ENCODE measurements around the gene KRT1.

Gene KRT1

DNA sequence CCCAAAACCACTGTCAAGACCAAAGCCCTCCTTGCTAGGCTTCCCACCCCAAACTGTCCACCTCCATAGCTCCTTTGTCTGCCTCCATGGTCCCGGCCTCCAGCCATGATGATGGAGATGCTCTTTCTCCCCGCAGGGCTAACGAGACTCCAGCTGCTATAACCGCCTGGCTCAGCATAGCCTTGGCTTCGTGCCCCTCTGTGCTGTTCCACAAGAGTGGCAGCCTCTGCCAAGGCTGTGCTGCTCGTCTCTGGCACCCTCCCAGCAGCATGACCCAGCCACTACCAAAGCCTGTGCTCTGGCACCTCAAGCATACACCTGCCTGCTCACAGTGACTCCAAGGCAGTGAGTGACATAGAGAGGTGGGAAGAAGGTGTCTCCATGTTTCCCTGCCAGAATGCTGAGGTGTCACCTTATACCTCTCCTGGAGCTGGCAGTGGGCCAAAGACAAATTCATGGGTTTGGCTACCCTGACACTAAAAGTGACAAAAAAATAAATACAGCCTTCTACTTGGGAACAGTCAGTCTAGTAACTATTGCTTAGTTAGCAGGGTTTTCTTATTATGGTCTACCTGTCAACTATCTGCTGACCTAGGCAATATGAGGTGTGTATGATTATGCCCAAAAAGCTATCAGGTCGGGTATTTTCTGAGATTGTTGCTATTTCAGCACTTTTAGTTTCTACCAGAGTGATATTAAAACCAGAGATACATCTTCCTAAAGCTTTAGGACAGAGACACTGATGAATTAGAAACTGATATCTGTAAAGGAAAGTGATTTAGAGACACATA, 45.7 kb downstream of the KRT1 start:
- DNase-seq (ENCODE audit: low read depth) = no peak

DNA sequence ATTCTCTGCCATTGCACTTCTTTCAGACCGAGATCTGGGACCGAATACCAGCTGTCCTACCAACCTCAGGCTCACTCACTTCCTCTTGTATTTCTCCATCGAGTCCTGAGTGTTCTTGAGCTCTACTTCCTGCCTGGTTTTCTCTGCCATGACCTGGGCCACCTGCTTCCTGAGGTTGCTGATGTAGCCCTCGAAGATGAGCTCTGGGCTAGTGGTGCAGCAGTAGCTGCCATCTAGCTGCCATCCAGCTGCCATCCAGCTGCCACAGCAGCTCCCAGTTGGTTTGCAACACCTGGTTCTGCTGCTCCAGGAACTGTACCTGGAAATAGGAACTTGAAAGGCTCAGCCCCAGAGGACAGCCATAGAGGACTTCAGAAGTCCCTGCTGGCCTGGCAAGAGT, 46.8 kb downstream of the KRT1 start:
- DNase-seq (ENCODE audit: low read depth) = no peak

- DNase-seq (ENCODE audit: low read depth) = no peak
Measured at GRCh38 chr12:52632656-52633055, 47.6 kb downstream of the KRT1 start.

DNA sequence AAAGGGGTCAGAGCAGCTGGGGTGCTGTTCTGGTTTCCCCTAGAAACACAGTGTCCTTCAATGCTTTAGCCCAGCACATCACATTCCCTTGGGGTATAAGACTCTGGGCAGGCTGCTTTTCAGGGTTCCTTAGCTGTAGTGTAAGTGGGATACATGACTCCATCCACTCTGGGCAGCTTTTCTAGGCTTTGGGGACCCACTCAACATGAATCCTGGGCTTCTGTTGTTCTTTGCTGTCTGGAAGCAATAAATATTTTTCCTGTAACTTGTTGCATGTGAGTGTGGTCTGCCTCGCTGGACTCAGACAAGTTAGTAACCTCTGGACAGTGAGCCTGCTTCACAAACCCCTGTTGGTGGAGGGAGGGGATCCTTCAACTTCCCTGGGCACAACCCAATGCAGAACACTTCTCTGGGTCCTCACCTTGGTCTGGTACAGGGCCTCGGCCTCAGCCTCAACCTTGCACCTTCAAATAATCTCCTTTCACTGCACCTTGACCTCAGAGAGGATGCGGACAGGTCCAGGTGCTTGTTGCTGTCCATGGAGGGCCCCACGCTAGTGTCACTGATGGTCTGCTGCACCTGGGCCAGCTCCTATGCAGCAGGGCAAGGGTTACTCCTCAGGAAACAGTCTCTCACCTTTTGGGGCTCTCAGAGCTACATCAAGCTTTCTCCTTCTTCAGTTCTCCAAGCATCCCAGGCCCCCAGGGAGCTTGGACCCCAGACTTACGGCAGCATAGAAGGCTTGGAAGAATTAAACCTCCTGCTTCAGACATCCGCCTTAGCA, 48.3 kb downstream of the KRT1 start:
- no peak for DNase-seq (ENCODE audit: low read depth)

DNA sequence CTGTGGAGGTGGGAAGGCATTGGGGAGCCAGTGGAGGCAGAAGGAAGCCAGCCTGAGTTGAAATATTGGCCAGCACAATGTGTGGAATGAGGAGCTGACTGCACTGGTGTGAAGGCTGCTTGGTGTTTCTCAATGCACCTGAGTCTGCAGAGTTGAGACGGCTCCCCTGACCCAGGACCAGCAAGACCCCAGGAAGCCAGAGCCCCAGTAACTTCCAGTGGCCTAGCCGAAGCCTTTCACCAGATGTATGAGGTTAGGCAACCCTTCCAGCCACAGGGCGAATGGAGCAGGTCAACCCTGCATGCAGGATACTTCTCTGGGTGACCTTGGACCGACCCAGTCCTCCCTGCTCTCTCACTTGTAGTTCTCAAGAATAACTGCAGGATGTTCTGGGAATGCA, 48.9 kb downstream of the KRT1 start:
- no peak for DNase-seq (ENCODE audit: low read depth)

- no peak for DNase-seq (ENCODE audit: low read depth)
Measured at GRCh38 chr12:52630599-52631200, 49.5 kb downstream of the KRT1 start.

GRCh38 chr12:52630008-52630500, 50.2 kb downstream of the KRT1 start:
- no peak for DNase-seq (ENCODE audit: low read depth)

DNA sequence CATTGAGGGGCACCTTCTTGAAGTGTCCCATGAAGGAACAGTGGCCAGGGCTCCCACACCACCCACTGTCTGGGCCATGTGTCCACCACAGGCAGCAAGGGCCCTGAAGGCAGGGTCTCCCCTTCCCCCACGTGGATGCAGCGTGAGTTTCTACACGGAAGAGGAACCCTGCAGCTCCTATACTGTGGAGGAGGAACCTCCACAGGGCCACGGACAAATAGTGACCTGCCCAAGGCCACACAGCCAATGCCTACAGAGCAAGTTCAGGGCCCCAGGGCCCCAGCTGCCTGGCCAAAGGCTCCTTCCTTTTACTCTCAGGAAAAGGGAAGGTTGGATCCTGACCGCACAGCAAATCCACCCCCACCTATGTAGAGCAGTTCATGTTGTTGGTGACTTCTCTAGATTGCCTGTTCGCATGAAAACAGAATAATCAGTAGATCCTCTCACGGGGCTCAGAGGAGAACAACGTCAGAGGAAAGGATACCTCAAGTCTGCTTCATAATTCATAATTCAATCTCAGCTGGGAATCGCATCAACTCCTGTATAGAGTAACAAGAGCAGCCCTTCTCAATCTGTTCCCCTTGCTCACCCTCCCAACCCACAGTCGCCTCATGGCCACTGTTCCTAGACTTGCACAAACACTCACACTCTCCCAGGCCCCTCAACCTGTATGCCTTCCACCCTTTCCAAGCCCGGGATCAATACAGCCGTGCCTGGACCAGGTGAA, 50.8 kb downstream of the KRT1 start:
- DNase-seq (ENCODE audit: low read depth) = no peak

DNA sequence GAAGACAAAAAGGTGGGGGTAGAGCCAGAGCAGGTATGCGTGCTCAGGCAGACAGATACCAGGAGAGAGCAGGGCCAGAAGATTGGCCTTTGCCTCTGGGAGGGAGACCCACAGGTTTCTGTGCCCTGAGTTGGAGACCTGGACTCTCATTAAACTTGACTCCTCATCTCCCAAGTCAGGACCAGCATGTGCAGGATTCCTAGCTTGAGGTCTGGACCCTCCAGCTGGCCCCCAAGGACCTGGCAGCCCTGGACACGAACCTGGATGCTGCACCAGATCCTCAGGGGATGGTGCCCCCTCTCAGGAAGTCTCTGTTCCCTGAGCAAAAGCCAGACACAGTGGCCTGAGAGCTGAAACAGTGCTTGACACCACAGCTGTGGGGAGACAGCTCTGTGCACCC, 51.4 kb downstream of the KRT1 start:
- no peak for DNase-seq (ENCODE audit: low read depth)

DNA sequence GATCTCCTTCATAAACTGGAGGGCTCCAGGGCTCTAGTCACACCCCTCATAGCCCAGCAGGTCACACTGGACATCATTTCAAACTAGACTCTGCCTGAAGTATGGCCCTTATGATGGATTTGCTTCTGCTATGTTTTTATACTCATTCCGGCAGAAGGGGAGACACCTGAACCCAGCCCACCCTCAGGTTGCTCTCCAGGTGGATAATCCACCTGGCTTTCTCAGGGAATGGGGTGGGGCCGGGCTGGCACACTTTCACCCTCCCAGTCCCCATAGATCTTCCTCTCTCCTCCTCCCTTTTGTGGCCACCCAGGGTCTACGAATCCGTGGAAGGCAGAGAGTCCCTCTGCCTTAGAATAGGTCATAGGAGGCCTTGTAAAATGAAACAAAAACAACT, 52.1 kb downstream of the KRT1 start:
- no peak for DNase-seq (ENCODE audit: low read depth)

GRCh38 chr12:52627395-52628110, 52.7 kb downstream of the KRT1 start:
- DNase-seq (ENCODE audit: low read depth) = no peak

Data from stromal cell of bone marrow (primary cell).